ENCODE results near the gene PADI6.

DNA sequence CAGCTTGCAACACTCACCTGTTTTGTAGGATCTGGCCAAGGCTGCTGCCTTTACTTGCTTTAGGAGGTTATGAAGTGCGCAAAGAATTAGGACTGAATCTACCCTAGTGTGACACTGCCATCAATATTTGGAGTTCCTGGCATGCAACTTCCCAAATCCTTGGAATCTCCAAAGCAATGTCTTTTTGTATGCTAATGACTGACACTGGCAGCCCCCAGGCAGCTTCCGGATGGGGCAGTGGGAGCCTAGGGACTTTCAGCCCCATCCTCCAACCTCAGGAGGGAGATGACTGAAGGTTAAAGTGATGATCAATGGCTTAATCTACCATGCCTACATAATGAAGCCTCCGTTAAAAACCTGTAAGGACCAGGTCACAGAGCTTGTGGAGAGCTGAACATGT is 62.0 kb downstream of the PADI6 start:
- TF ChIP-seq, protein P1, sequence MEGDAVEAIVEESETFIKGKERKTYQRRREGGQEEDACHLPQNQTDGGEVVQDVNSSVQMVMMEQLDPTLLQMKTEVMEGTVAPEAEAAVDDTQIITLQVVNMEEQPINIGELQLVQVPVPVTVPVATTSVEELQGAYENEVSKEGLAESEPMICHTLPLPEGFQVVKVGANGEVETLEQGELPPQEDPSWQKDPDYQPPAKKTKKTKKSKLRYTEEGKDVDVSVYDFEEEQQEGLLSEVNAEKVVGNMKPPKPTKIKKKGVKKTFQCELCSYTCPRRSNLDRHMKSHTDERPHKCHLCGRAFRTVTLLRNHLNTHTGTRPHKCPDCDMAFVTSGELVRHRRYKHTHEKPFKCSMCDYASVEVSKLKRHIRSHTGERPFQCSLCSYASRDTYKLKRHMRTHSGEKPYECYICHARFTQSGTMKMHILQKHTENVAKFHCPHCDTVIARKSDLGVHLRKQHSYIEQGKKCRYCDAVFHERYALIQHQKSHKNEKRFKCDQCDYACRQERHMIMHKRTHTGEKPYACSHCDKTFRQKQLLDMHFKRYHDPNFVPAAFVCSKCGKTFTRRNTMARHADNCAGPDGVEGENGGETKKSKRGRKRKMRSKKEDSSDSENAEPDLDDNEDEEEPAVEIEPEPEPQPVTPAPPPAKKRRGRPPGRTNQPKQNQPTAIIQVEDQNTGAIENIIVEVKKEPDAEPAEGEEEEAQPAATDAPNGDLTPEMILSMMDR (IDR thresholded peaks at IDR 0.05; ENCODE audit: borderline replicate concordance, extremely low read depth, low read length, poor library complexity, severe bottlenecking) = no peak
- no peak for TF ChIP-seq EZH2 (IDR thresholded peaks at IDR 0.05; ENCODE audit: borderline replicate concordance, low read depth, low read length, severe bottlenecking)
